GM12878 (cell line): ENCODE measurements around the gene USH2A. TPM values are rescaled to one million over a fixed set of nuclear protein-coding genes. Genes with fewer than 3 reads are reported as not detected.

Experiments used
- ATAC-seq: fragments of 200-7000 bp; cut with Tn5 transposase; 3 replicates; pipeline ENCODE4 v1.9.1; 2020; ENCODE audit warnings: mild to moderate bottlenecking, moderate library complexity
- BruUV-seq: library from RNA; stranded (reverse); fragments of 400-500 nt; replicated peaks from 2 replicates; lab custom pipeline; 2021; lab: Mats Ljungman, UMichigan
- CTCF ChIA-PET: fragments of 300-600 bp; sonication (Branson Sonifier 250); formaldehyde crosslinking; extraction: SDS; loops from one replicate; lab custom pipeline; 2021; ENCODE audit warnings: inconsistent platforms; lab: Yijun Ruan, JAX
- POLR2A ChIA-PET: fragments of 350-600 bp; formaldehyde crosslinking; extraction: SDS; loops from one replicate; lab custom pipeline; 2021; ENCODE audit warnings: inconsistent platforms; lab: Charles Lee
- RAD21 ChIA-PET: fragments of 300-600 bp; sonication (Branson Sonifier 250); formaldehyde crosslinking; loops from one replicate; lab custom pipeline; 2023; ENCODE audit warnings: antibody characterized with exemption; ENCODE audit not compliant: unreplicated experiment; lab: Charles Lee
- SMC1A ChIA-PET: fragments of 300-600 bp; sonication (Branson Sonifier 250); formaldehyde crosslinking; loops from one replicate; lab custom pipeline; 2023; ENCODE audit not compliant: unreplicated experiment, uncharacterized antibody; lab: Charles Lee
- DNase-seq: peaks from one replicate; pipeline ENCODE4 v3.0.0-alpha.2; 2011; ENCODE audit warnings: low read depth, low spot score
- FAIRE-seq: peaks from 3 replicates; lab custom pipeline; 2011; peaks lifted over from hg19 to GRCh38; lab: Jason Lieb, UNC
- H2AFZ ChIP-seq: 2 replicates; pipeline ENCODE4 v1.6.0; 2011; ENCODE audit warnings: low read depth, low read length, control low read depth; ENCODE audit not compliant: control insufficient read depth
- H3K27ac ChIP-seq: 2 replicates; pipeline ENCODE4 v1.5.1; 2011; ENCODE audit warnings: control low read depth; ENCODE audit not compliant: control insufficient read depth, insufficient read depth
- H3K27me3 ChIP-seq, 2 experiments: replicated peaks in 1 of 2; 2 replicates each; pipeline versions ENCODE4 v1.6.0 to v1.6.1; 2011; ENCODE audit warnings: low read length in 1 of 2; ENCODE audit not compliant: control insufficient read depth in 2 of 2, insufficient read depth in 2 of 2
- H3K36me3 ChIP-seq, 2 experiments: 2 replicates each; pipeline ENCODE4 v1.5.1; 2011; ENCODE audit warnings: low read length in 1 of 2; ENCODE audit not compliant: control insufficient read depth in 2 of 2, insufficient read depth in 2 of 2
- H3K4me1 ChIP-seq: 2 replicates; pipeline ENCODE4 v1.6.1; 2011; ENCODE audit warnings: mild to moderate bottlenecking, low read length, moderate library complexity, mixed read lengths; ENCODE audit not compliant: control insufficient read depth, insufficient read depth
- H3K4me2 ChIP-seq: 2 replicates; pipeline ENCODE4 v1.6.0; 2011; ENCODE audit warnings: control low read depth; ENCODE audit not compliant: control insufficient read depth, insufficient read depth
- H3K4me3 ChIP-seq: fragments of 200-600 bp; sonication (generic); 2 replicates; pipeline ENCODE4 v1.5.1; 2016
- H3K79me2 ChIP-seq: 2 replicates; pipeline ENCODE4 v1.6.0; 2011; ENCODE audit warnings: low read length; ENCODE audit not compliant: control insufficient read depth, insufficient read depth
- H3K9ac ChIP-seq: 2 replicates; pipeline ENCODE4 v1.8.0; 2011; ENCODE audit warnings: low read length, control low read depth, mixed read lengths; ENCODE audit not compliant: control insufficient read depth, insufficient read depth
- H3K9me3 ChIP-seq: replicated peaks from 3 replicates; pipeline ENCODE4 v1.5.1; 2011; ENCODE audit warnings: mild to moderate bottlenecking, low read length; ENCODE audit not compliant: control insufficient read depth, insufficient read depth
- H4K20me1 ChIP-seq: 2 replicates; pipeline ENCODE4 v1.6.0; 2011; ENCODE audit not compliant: control insufficient read depth, insufficient read depth
- CHD2 ChIP-seq: IDR thresholded peaks from 2 replicates; pipeline ENCODE4 v1.6.1; 2011; ENCODE audit warnings: low read depth, low read length, improper control_type of control experiment, borderline replicate concordance
- HDAC6 ChIP-seq: fragments of 200-600 bp; sonication (generic); IDR thresholded peaks from one replicate; pipeline ENCODE4 v1.8.0; 2017; ENCODE audit warnings: antibody characterized with exemption; ENCODE audit not compliant: unreplicated experiment
- KAT2A ChIP-seq: conservative IDR thresholded peaks from 2 replicates; pipeline ENCODE4 v1.6.1; 2011; ENCODE audit warnings: low read depth, low read length; ENCODE audit not compliant: control insufficient read depth
- NRF1 ChIP-seq: conservative IDR thresholded peaks from 2 replicates; pipeline ENCODE4 v1.6.1; 2011; ENCODE audit warnings: mild to moderate bottlenecking, low read depth, low read length, improper control_type of control experiment
- POLR2AphosphoS2 ChIP-seq: IDR thresholded peaks from 2 replicates; pipeline ENCODE4 v1.6.1; 2011; ENCODE audit warnings: low read depth, mild to moderate bottlenecking, low read length, improper control_type of control experiment, moderate library complexity
- RELA ChIP-seq: fragments of 450-650 bp; IDR thresholded peaks from 2 replicates; pipeline ENCODE4 v1.8.0; 2014; ENCODE audit warnings: borderline replicate concordance; ENCODE audit not compliant: partially characterized antibody
- SREBF2 ChIP-seq: IDR thresholded peaks from 2 replicates; pipeline ENCODE4 v1.6.1; 2012; ENCODE audit warnings: mild to moderate bottlenecking, low read length
- TAF1 ChIP-seq: IDR thresholded peaks from 2 replicates; pipeline ENCODE4 v1.6.1; 2011; ENCODE audit warnings: mild to moderate bottlenecking, low read depth, low read length, borderline replicate concordance
- TCF12 ChIP-seq: IDR thresholded peaks from 2 replicates; pipeline ENCODE4 v1.6.1; 2011; ENCODE audit warnings: low read depth, mild to moderate bottlenecking, low read length
- ZZZ3 ChIP-seq: IDR thresholded peaks from 2 replicates; pipeline ENCODE4 v1.6.1; 2011; ENCODE audit warnings: low read depth; ENCODE audit not compliant: control insufficient read depth, insufficient read length
- in situ Hi-C: fragments of 300-500 bp; cut with MboI; formaldehyde crosslinking; loops from 9 replicates; pipeline ENCODE4 v1.14.3; 2018; ENCODE audit warnings: mixed read lengths
- intact Hi-C: fragments of 100-400 bp; cut with micrococcal nuclease; formaldehyde crosslinking; loops from one replicate; pipeline ENCODE4 v1.14.2; 2022; ENCODE audit not compliant: unreplicated experiment
- polyA plus RNA-seq, 11 experiments: library from polyadenylated mRNA; depleted of rRNA in 4 of 11; unstranded in 6 of 11; stranded (reverse) in 5 of 11; fragments of >200 nt; fragmentation: Nextera tagmentation in 4 of 11; fragmentation: Illumina TruSeq in 1 of 11; extraction: Ambion mirVana in 4 of 11; extraction: Trizol in 1 of 11; gene quantifications; 1 replicate in 1 of 11; 2 replicates in 10 of 11; pipeline versions ENCODE4 v1.2.1 to v1.2.3, GENCODE V29; 2011 to 2016; ENCODE audit warnings: inconsistent platforms in 2 of 11, missing spikeins in 2 of 11, low read depth in 1 of 11
- total RNA-seq, 4 experiments: library from RNA; depleted of rRNA in 3 of 4; stranded (reverse); fragments of >200 nt in 3 of 4; fragmentation: Illumina TruSeq in 1 of 4; extraction: Trizol in 1 of 4; gene quantifications; 2 replicates each; pipeline versions ENCODE4 v1.2.1 to v1.2.3, GENCODE V29; 2013 to 2021
- TF ChIP-seq, protein P1 (sequence below): IDR thresholded peaks from 2 replicates; pipeline ENCODE4 v1.6.1; 2012; ENCODE audit warnings: improper control_type of control experiment, low read depth, low read length; ENCODE audit not compliant: insufficient replicate concordance
- TF ChIP-seq, protein P2 (sequence below): fragments of 450-650 bp; conservative IDR thresholded peaks from 2 replicates; pipeline ENCODE4 v1.6.1; 2017; ENCODE audit warnings: mild to moderate bottlenecking, moderate library complexity
- TF ChIP-seq, protein P3 (sequence below): fragments of 450-650 bp; IDR thresholded peaks from 2 replicates; pipeline ENCODE4 v1.6.1; 2016; ENCODE audit warnings: mild to moderate bottlenecking, moderate library complexity, borderline replicate concordance

USH2A gene
- total and polyA plus RNA-seq, 10 of the 15 experiments (the other 5 are each of a cell fraction or from before 2014, with no cell fraction given): under 0.01 to 0.20 (median 0.01) TPM; not detected in 2

DNA sequence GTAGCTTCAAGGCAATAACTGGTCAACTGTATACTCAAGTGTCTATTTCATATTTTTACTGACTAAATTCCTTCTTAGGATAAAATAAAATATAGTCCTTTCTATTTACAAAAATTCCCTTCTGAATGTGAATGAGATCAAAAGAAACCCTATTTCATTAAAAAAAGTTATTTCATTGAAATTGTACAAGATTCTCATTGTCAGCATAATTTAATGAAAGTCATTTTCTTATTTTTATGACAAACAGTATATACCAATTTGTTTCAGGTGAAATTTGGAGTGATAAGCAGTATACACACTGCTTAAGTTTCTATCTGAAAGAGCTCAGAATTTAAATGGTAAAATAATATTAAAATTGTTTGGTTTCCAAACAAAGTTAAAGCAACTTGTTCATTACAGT is 269.2 kb downstream of the USH2A start:
- Histone ChIP-seq H3K27ac (no peak overlapping the region), H3K9me3 (no peaks in the 10 kb centered on the region), H3K4me3 (no peak overlapping the region), H3K36me3 (no peaks in the 10 kb centered on the region), H3K79me2 (no peaks in the 10 kb centered on the region), H3K9ac (no peak overlapping the region), H3K27me3 (no peaks in the 10 kb centered on the region; a peak in 1 of 4 replicates), H3K4me1 (no peaks in the 10 kb centered on the region), H2AFZ (no peak overlapping the region), H4K20me1 (no peaks in the 10 kb centered on the region), H3K4me2 (no peak overlapping the region)
- RAD21 ChIA-PET: no interaction called here
- BruUV-seq: no TSS peak
- in situ Hi-C loops (no loop called here), intact Hi-C loops (no loop called here)
- ATAC-seq (no peak), FAIRE-seq (no peak), DNase-seq (no peak)
- SMC1A ChIA-PET: no interaction called here
- CTCF ChIA-PET: no interaction called here
- POLR2A ChIA-PET: no interaction called here
- TF ChIP-seq POLR2AphosphoS2: no peak
- TF ChIP-seq, protein P1, sequence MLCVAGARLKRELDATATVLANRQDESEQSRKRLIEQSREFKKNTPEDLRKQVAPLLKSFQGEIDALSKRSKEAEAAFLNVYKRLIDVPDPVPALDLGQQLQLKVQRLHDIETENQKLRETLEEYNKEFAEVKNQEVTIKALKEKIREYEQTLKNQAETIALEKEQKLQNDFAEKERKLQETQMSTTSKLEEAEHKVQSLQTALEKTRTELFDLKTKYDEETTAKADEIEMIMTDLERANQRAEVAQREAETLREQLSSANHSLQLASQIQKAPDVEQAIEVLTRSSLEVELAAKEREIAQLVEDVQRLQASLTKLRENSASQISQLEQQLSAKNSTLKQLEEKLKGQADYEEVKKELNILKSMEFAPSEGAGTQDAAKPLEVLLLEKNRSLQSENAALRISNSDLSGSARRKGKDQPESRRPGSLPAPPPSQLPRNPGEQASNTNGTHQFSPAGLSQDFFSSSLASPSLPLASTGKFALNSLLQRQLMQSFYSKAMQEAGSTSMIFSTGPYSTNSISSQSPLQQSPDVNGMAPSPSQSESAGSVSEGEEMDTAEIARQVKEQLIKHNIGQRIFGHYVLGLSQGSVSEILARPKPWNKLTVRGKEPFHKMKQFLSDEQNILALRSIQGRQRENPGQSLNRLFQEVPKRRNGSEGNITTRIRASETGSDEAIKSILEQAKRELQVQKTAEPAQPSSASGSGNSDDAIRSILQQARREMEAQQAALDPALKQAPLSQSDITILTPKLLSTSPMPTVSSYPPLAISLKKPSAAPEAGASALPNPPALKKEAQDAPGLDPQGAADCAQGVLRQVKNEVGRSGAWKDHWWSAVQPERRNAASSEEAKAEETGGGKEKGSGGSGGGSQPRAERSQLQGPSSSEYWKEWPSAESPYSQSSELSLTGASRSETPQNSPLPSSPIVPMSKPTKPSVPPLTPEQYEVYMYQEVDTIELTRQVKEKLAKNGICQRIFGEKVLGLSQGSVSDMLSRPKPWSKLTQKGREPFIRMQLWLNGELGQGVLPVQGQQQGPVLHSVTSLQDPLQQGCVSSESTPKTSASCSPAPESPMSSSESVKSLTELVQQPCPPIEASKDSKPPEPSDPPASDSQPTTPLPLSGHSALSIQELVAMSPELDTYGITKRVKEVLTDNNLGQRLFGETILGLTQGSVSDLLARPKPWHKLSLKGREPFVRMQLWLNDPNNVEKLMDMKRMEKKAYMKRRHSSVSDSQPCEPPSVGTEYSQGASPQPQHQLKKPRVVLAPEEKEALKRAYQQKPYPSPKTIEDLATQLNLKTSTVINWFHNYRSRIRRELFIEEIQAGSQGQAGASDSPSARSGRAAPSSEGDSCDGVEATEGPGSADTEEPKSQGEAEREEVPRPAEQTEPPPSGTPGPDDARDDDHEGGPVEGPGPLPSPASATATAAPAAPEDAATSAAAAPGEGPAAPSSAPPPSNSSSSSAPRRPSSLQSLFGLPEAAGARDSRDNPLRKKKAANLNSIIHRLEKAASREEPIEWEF: no peak
- TF ChIP-seq HDAC6: no peak
- TF ChIP-seq, protein P2, sequence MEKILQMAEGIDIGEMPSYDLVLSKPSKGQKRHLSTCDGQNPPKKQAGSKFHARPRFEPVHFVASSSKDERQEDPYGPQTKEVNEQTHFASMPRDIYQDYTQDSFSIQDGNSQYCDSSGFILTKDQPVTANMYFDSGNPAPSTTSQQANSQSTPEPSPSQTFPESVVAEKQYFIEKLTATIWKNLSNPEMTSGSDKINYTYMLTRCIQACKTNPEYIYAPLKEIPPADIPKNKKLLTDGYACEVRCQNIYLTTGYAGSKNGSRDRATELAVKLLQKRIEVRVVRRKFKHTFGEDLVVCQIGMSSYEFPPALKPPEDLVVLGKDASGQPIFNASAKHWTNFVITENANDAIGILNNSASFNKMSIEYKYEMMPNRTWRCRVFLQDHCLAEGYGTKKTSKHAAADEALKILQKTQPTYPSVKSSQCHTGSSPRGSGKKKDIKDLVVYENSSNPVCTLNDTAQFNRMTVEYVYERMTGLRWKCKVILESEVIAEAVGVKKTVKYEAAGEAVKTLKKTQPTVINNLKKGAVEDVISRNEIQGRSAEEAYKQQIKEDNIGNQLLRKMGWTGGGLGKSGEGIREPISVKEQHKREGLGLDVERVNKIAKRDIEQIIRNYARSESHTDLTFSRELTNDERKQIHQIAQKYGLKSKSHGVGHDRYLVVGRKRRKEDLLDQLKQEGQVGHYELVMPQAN: no peak
- no peak for TF ChIP-seq NRF1
- no peak for TF ChIP-seq CHD2
- no peak for TF ChIP-seq ZZZ3
- TF ChIP-seq, protein P3, sequence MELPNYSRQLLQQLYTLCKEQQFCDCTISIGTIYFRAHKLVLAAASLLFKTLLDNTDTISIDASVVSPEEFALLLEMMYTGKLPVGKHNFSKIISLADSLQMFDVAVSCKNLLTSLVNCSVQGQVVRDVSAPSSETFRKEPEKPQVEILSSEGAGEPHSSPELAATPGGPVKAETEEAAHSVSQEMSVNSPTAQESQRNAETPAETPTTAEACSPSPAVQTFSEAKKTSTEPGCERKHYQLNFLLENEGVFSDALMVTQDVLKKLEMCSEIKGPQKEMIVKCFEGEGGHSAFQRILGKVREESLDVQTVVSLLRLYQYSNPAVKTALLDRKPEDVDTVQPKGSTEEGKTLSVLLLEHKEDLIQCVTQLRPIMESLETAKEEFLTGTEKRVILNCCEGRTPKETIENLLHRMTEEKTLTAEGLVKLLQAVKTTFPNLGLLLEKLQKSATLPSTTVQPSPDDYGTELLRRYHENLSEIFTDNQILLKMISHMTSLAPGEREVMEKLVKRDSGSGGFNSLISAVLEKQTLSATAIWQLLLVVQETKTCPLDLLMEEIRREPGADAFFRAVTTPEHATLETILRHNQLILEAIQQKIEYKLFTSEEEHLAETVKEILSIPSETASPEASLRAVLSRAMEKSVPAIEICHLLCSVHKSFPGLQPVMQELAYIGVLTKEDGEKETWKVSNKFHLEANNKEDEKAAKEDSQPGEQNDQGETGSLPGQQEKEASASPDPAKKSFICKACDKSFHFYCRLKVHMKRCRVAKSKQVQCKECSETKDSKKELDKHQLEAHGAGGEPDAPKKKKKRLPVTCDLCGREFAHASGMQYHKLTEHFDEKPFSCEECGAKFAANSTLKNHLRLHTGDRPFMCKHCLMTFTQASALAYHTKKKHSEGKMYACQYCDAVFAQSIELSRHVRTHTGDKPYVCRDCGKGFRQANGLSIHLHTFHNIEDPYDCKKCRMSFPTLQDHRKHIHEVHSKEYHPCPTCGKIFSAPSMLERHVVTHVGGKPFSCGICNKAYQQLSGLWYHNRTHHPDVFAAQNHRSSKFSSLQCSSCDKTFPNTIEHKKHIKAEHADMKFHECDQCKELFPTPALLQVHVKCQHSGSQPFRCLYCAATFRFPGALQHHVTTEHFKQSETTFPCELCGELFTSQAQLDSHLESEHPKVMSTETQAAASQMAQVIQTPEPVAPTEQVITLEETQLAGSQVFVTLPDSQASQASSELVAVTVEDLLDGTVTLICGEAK: no peak
- no peak for TF ChIP-seq TCF12
- TF ChIP-seq TAF1: no peak
- TF ChIP-seq KAT2A: no peak
- TF ChIP-seq RELA: no peak
- TF ChIP-seq SREBF2: no peak
